MCF 10A (cell line): Measurements from ENCODE around the gene TMEM140. TPM values are rescaled to one million over a fixed set of nuclear protein-coding genes. Genes with fewer than 3 reads are reported as not detected.

Source experiments
- BruUV-seq: library from RNA; stranded (reverse); fragments of 400-500 nt; replicated peaks from 2 replicates; lab custom pipeline; 2021; lab: Mats Ljungman, UMichigan
- CTCF ChIA-PET: fragments of 300-600 bp; sonication (Branson Sonifier 250); formaldehyde crosslinking; extraction: SDS; loops from one replicate; lab custom pipeline; 2021; ENCODE audit warnings: antibody characterized with exemption, inconsistent platforms; lab: Yijun Ruan, JAX
- POLR2A ChIA-PET: fragments of 300-600, 350-650 bp; sonication (Branson Sonifier 250); formaldehyde crosslinking; extraction: SDS; loops from one replicate; lab custom pipeline; 2020; ENCODE audit warnings: antibody characterized with exemption, inconsistent platforms; lab: Yijun Ruan, JAX
- DNase-seq: peaks from one replicate; pipeline ENCODE4 v3.0.0-alpha.2; 2018; ENCODE audit not compliant: unreplicated experiment
- H3K27ac Mint-ChIP-seq: one replicate; pipeline ENCODE4 v1.8.0; 2022; ENCODE audit warnings: mild to moderate bottlenecking, low read depth, mixed read lengths; ENCODE audit not compliant: unreplicated experiment
- H3K27me3 Mint-ChIP-seq: one replicate; pipeline ENCODE4 v1.8.0; 2022; ENCODE audit warnings: mixed read lengths; ENCODE audit not compliant: insufficient read depth, unreplicated experiment
- H3K36me3 Mint-ChIP-seq: one replicate; pipeline ENCODE4 v1.8.0; 2022; ENCODE audit warnings: mild to moderate bottlenecking, moderate library complexity, mixed read lengths; ENCODE audit not compliant: insufficient read depth, unreplicated experiment
- H3K4me1 Mint-ChIP-seq: one replicate; pipeline ENCODE4 v1.8.0; 2022; ENCODE audit warnings: mixed read lengths; ENCODE audit not compliant: insufficient read depth, unreplicated experiment
- H3K4me3 Mint-ChIP-seq: one replicate; pipeline ENCODE4 v1.8.0; 2022; ENCODE audit warnings: mild to moderate bottlenecking, moderate library complexity, mixed read lengths; ENCODE audit not compliant: unreplicated experiment
- H3K9me3 Mint-ChIP-seq: one replicate; pipeline ENCODE4 v1.8.0; 2022; ENCODE audit warnings: mixed read lengths; ENCODE audit not compliant: unreplicated experiment
- intact Hi-C: fragments of 100-400 bp; cut with micrococcal nuclease; formaldehyde crosslinking; loops from 2 replicates; pipeline ENCODE4 v1.14.1; 2022
- total RNA-seq: library from RNA; stranded (reverse); gene quantifications from 2 replicates; pipeline ENCODE4 v1.2.3, GENCODE V29; 2022
- TF ChIP-seq, protein P1 (sequence below): fragments of 200-600 bp; IDR thresholded peaks from one replicate; pipeline ENCODE4 v1.8.0; 2022; ENCODE audit warnings: antibody characterized with exemption, mild to moderate bottlenecking; ENCODE audit not compliant: unreplicated experiment

The TMEM140 gene
- total RNA-seq, 1 experiment from 2014 or later: not detected

DNA sequence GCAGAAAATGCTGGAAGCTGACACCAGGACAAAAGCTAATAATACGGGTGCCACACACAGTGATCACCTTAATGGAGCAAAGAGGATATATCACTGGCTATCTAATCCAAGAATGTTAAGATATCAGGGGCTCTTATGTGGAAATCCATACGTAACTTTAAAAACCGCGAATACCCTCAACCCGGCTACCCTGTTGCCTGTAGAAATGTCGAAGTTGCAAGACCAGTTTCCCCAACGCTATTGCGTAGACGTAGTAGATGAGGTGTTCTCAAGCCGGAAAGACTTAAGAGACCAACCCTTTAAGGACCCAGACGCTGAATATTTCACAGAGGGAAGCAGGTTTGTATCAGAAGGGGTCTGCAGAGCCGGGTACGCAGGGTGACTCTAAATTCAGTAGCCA, 30.5 kb downstream of the TMEM140 start:
- intact Hi-C loops: loop anchor here (10.0 kb wide), 1 partner anchor 534 kb away; the partner anchor contains the start of gene BPGM
- POLR2A ChIA-PET: interaction anchor here (1.0 to 3.8 kb wide), 3 partner anchors 9 to 32 kb away, joined by 4 to 53 read pairs (median 7); partner anchors contain the start of gene WDR91
- TF ChIP-seq, protein P1, sequence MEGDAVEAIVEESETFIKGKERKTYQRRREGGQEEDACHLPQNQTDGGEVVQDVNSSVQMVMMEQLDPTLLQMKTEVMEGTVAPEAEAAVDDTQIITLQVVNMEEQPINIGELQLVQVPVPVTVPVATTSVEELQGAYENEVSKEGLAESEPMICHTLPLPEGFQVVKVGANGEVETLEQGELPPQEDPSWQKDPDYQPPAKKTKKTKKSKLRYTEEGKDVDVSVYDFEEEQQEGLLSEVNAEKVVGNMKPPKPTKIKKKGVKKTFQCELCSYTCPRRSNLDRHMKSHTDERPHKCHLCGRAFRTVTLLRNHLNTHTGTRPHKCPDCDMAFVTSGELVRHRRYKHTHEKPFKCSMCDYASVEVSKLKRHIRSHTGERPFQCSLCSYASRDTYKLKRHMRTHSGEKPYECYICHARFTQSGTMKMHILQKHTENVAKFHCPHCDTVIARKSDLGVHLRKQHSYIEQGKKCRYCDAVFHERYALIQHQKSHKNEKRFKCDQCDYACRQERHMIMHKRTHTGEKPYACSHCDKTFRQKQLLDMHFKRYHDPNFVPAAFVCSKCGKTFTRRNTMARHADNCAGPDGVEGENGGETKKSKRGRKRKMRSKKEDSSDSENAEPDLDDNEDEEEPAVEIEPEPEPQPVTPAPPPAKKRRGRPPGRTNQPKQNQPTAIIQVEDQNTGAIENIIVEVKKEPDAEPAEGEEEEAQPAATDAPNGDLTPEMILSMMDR: no peak
- H3K36me3 Mint-ChIP-seq: peaks cover 52% of the 10 kb centered on the region
- CTCF ChIA-PET: interaction anchor here (1.2 to 2.3 kb wide), 3 partner anchors 7 to 96 kb away, joined by 3 to 8 read pairs (median 4); no protein-coding TSS in a partner anchor
- H3K9me3 Mint-ChIP-seq: peaks cover 6% of the 10 kb centered on the region
- no peak overlapping the region for H3K27ac Mint-ChIP-seq
- no peaks in the 10 kb centered on the region for H3K27me3 Mint-ChIP-seq
- no peak for DNase-seq
- peaks cover 27% of the 10 kb centered on the region for H3K4me1 Mint-ChIP-seq
- BruUV-seq: no TSS peak
- H3K4me3 Mint-ChIP-seq: no peak overlapping the region

DNA sequence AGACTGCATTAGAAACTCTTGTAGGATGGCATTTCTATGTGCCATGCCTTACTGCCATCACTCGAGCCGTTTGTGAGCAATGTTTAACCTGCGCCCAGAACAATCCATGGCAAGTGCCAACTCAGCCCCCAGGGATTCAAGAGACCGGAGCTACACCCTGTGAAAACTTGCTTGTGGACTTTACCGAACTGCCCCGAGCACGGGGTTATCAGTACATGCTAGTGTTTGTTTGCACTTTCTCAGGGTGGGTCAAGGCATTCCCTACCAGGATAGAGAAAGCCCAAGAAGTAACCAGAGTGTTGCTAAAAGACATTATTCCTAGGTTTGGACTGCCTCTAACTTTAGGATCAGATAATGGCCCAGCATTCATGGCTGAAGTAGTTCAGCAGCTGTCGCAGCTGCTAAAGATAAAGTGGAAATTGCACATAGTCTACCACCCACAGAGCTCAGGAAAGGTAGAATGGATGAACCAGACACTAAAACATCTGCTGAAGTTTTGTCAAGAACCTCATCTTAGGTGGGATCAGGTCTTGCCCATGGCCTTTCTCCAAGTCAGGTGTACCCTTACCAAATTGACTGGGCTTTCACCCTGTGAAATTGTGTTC, 31.6 kb downstream of the TMEM140 start:
- no peaks in the 10 kb centered on the region for H3K27me3 Mint-ChIP-seq
- DNase-seq: no peak
- ChIA-PET POLR2A (interaction anchor here (1.0 to 2.3 kb wide), 5 partner anchors 8 to 31 kb away, joined by 3 to 8 read pairs (median 5); partner anchors contain the start of genes CYREN and WDR91), CTCF (interaction anchor here (0.6 to 2.3 kb wide), 3 partner anchors 8 to 641 kb away, joined by 3 to 8 read pairs (median 3); no protein-coding TSS in a partner anchor)
- peaks cover 6% of the 10 kb centered on the region for H3K9me3 Mint-ChIP-seq
- H3K4me1 Mint-ChIP-seq: peaks cover 27% of the 10 kb centered on the region
- no peak overlapping the region for H3K27ac Mint-ChIP-seq
- no peak overlapping the region for H3K4me3 Mint-ChIP-seq
- TF ChIP-seq, protein P1: no peak
- BruUV-seq: no TSS peak
- intact Hi-C loops: loop anchor here (10.0 kb wide), 1 partner anchor 535 kb away; the partner anchor contains the start of gene BPGM
- H3K36me3 Mint-ChIP-seq: peaks cover 50% of the 10 kb centered on the region

DNA sequence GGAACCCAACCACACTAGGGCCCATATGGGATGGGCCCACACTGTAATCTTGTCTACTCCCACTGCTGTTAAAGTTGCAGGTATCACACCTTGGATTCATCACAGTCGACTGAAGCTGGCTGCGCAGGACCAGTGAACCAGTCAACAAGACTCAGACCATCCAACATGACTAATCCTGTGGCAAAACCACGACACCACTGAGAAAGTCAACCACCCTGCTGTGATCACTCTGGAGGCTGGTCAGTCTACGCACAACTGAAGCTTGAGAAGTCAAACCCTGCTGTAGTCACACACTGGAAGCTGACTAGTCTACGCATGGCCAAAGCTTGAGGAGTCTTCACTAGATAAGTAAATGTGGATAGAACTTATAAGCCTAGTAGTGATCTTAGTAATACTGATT, 32.2 kb downstream of the TMEM140 start:
- Mint-ChIP-seq H3K27me3 (no peaks in the 10 kb centered on the region), H3K27ac (no peak overlapping the region), H3K4me1 (peaks cover 22% of the 10 kb centered on the region), H3K4me3 (no peak overlapping the region), H3K9me3 (peaks cover 6% of the 10 kb centered on the region), H3K36me3 (peaks cover 57% of the 10 kb centered on the region)
- intact Hi-C loops: no loop called here
- ChIA-PET POLR2A (interaction anchor here (0.5 to 2.3 kb wide), 5 partner anchors 9 to 456 kb away, joined by 3 to 8 read pairs (median 3); partner anchors contain the start of genes CYREN and WDR91), CTCF (interaction anchor here (0.7 to 2.3 kb wide), 3 partner anchors 9 to 42 kb away, joined by 3 to 8 read pairs (median 3); no protein-coding TSS in a partner anchor)
- BruUV-seq: no TSS peak
- DNase-seq: no peak
- TF ChIP-seq, protein P1: no peak

DNA sequence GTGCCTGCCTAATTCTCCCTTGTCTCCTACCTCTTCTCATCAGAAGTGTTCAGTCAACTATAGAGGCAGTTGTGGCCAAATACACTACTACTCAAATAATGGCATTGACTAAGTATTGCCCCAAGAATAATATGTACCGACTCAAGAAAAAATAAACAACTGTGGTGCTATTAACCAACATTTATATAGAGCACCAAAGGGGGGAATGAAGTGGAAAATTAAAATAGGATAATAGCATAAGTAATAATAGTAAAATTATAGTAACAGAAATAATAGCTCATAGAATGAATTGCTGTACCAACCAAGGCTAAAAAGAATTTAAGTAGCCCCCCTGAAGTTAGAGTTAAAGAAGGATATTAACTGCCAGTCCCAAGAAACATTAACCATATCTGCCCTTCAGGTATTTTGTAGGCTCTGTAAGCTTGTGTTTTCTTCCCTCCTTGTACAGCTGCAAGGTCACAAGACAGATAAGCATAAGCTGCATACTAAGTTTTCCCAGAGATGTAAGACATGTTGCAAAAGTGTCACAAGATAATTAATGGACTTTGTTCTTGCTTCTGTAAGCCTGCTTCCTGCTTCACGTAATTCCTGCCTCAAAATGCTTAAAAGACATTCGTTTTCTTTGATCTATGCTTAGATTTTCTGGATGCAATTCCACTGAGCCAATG, 33.5 kb downstream of the TMEM140 start:
- Mint-ChIP-seq H3K27me3 (no peaks in the 10 kb centered on the region), H3K36me3 (peaks cover 58% of the 10 kb centered on the region), H3K4me3 (no peak overlapping the region), H3K9me3 (peaks cover 6% of the 10 kb centered on the region), H3K27ac (no peak overlapping the region), H3K4me1 (peaks cover 14% of the 10 kb centered on the region)
- DNase-seq: no peak
- POLR2A ChIA-PET: interaction anchor here (0.6 to 2.3 kb wide), 5 partner anchors 10 to 574 kb away, joined by 3 to 8 read pairs (median 4); partner anchors contain the start of gene CYREN
- TF ChIP-seq, protein P1: no peak
- CTCF ChIA-PET: interaction anchor here (0.6 to 0.9 kb wide), 2 partner anchors 10 to 142 kb away, joined by 3 read pairs; no protein-coding TSS in a partner anchor
- no TSS peak for BruUV-seq
- intact Hi-C loops: no loop called here
